Suprapubic skin (tissue), 4 donors: ENCODE data around the gene RIMBP2.

ENCODE experiments used
- EP300 ChIP-seq: sonication (generic); formaldehyde crosslinking; IDR thresholded peaks from one replicate; pipeline ENCODE4 v1.6.1; 2017; ENCODE audit warnings: antibody characterized with exemption
- POLR2AphosphoS5 ChIP-seq, 3 donors: sonication (generic); formaldehyde crosslinking; IDR thresholded peaks; one replicate each; pipeline ENCODE4 v1.6.1; 2017; ENCODE audit warnings: antibody characterized with exemption in 3 of 3
- TF ChIP-seq, protein P1 (sequence below), 2 donors: fragments of 200-600 bp in 1 of 2; fragments of 450-650 bp in 1 of 2; sonication (generic) in 1 of 2; IDR thresholded peaks; one replicate each; pipeline ENCODE4 v1.5.1; 2016 to 2019; ENCODE audit warnings: antibody characterized with exemption in 2 of 2, mild to moderate bottlenecking in 1 of 2, moderate library complexity in 1 of 2

DNA sequence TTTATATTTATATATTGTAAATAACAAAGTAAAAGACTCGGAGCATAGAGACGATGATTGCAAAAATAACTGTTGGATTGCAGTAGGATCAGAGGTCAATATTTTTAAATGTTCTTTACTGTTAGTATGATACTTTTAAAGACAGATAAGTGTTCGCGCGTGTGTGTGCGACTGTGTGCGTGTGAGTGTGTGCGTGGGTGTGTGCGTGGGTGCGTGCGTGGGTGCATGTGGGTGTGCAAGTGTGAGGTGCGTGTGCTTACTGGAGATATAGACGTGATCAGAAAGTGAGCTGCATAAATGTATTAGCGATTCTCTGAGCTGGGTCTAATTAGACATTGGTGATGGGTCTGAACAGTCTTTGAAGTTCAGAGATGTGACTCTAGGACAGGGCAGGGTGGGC lies 142.9 kb downstream of the RIMBP2 start:
- TF ChIP-seq EP300 = no peak
- TF ChIP-seq, protein P1, sequence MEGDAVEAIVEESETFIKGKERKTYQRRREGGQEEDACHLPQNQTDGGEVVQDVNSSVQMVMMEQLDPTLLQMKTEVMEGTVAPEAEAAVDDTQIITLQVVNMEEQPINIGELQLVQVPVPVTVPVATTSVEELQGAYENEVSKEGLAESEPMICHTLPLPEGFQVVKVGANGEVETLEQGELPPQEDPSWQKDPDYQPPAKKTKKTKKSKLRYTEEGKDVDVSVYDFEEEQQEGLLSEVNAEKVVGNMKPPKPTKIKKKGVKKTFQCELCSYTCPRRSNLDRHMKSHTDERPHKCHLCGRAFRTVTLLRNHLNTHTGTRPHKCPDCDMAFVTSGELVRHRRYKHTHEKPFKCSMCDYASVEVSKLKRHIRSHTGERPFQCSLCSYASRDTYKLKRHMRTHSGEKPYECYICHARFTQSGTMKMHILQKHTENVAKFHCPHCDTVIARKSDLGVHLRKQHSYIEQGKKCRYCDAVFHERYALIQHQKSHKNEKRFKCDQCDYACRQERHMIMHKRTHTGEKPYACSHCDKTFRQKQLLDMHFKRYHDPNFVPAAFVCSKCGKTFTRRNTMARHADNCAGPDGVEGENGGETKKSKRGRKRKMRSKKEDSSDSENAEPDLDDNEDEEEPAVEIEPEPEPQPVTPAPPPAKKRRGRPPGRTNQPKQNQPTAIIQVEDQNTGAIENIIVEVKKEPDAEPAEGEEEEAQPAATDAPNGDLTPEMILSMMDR (IDR thresholded peaks at IDR 0.05) = no peak
- TF ChIP-seq POLR2AphosphoS5 (IDR thresholded peaks at IDR 0.05) = no peak
